Stimulated activated CD4-positive, alpha-beta T cell treated with anti-CD3 and anti-CD28 coated beads, Interleukin-15, amount 100 ng/mL, for 48 hours (primary cell): ENCODE measurements around the gene DTNBP1.
"Not testable (repeated sequence)": the region's sequence is repeated elsewhere in the genome, so short reads cannot be mapped to it uniquely, and the experiment has no call there.

ENCODE experiments used
- DNase-seq, 2 donors: peaks; one replicate each; pipeline ENCODE4 v3.0.0-alpha.2; 2020; ENCODE audit warnings: low read depth in 2 of 2

The DTNBP1 gene

DNA sequence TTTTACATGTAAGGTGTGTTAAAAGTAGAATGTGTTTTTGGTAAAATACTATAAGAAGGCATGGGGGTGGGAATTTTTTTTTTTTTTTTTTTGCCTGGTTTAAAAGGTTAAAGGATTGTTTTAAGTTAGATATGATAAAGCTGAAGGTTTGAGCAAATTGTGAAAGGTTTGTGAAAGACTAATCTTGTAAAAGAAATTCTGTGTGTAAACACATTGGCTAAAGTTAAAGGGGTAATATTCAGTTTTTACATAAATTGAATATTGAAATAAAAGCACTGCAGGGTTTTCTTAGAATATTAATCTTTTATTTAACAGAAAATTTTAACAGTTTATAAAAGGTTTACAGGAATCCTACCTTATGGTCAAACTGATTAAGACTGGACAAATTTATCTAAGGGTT lies 105.7 kb downstream of the DTNBP1 start:
- DNase-seq = no peak

DNA sequence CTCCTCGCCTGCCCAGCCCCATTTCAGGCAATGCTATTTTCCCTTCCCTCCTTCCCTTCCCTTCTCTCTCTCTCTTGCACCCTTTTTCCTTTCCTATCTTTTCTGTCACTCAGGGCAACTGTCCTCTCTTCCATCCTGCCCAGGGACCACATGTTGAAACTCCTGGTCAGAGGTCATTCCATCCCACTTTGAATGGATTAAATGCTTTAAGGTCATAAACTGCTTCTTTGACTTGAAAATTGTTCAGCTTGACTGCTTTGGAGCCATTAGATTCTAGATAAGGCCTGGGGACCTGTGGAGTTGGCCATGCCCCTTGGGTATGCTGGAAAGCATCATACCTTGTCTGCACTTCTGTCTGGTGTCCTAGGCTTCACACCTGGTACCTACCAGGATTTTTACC lies 106.1 kb downstream of the DTNBP1 start:
- DNase-seq = no peak

DNA sequence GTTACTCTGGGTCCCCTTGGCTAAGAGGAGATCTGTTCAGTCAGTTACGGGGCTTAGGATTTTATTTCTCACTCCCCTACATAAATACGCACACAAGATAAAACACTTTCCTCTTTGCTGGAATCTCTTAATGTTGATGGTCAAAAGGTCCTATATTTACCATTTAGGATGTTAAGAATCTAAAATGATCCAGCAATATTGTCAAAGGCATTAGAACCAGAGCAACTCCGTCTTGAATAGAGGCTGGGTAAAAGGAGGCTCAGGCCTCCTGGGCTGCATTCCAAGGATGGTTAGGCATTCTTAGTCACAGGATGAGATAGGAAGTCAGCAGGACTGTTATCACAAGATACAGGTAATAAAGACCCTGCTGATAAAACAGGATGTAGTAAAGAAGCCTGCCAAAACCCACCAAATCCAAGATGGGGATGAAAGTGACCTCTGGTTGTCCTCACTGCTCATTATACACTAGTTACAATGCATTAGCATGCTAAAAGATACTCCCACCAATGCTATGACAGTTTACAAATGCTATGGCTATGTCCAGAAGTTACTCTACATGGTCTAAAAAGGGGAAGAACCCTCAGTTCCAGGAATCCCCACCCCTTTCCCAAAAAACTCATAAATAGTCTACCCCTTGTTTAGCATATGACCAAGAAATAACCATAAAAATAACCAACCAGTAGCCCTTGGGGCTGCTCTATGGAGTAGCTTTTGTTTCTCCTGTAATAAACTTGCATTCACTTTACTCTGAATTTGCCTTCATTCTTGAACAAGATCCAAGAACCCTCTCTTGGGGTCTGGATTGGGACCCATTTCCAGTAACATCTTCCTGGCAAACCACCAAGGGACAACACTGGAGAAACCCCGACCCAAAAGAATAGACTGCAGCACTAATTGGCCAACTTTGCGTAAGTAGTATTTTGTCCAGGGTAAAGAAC lies 107.5 kb downstream of the DTNBP1 start:
- DNase-seq = no peak

DNA sequence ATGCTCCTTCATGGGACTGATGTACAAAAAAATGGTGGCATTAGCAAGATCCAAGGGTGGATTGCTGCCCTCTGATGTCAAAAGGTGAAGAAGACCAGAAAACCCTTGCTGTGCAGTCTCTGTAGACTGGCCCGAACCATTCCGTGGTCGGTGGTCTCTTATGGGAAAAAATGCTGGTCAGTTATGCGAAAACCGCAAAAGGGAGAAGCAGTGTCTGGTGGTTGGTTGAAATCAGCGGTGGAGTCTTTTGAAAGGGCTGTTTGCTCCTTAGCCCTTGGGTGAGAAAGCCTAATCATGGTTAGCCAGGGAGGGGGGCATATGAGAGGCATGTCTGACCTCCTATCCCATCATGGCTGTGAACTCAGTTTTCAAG lies 108.1 kb downstream of the DTNBP1 start:
- DNase-seq = no peak

DNA sequence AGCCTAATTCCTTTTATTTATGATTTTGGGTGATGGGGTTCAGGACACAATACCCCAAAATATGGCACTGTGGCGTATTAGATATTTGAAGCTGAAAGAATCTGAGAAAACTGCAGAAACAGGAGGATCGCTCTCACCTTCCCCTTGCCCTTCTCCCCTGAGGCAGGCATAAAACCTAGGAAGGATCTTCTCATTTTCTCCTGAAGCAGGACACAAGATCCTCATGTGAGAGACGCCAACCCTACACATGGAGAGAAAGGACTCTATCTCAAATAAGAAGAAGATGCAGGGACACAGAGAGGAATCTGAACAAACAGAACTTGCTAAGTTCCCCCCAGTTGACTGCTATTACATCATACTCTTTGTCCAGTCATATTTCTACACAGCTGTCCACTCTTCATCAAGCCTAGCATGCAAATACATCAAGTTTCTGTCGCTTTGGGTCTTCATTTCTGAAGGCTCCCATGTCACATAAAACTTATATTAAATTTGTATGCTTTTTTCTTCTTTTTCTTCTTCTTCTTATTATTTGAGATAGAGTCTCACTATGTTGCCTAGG lies 109.0 kb downstream of the DTNBP1 start:
- DNase-seq = no peak

DNA sequence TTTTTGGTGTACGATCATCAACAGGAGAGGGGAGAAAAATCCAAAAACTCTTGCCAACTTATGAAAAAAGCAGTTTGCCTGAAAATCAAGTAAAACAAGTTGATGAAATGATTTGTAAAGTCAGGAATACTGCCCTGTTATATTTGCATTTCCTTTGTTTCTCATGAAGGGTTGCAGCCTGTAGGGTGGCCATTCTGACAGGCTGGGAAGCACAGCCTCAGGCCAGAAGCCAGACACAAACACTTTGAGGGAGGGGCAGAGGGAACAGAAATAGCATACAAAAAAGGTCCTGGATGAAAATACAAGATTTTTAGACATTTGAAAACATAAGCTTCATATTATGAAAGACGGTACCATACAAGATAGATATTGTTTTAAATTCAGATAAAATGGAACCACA lies 109.8 kb downstream of the DTNBP1 start:
- DNase-seq = no peak

DNA sequence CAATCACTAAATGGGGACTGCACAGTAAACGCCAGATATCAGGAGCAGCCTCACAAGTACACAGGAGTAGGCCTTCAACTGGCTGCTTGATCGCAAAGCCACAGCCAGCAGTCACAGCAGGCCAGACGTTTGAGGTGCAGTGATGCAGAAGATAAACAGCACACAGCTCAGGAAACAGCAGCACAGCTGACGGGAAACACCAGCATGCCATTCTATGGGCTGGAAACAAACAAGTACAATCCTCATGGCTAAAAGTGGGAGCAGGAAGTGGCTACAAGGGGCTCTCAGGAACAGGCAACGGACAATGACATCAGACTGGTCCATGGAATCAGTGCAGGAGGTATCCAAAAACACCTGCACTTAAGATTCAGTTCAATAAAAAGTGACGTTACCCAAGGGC lies 111.0 kb downstream of the DTNBP1 start:
- no peak for DNase-seq

DNA sequence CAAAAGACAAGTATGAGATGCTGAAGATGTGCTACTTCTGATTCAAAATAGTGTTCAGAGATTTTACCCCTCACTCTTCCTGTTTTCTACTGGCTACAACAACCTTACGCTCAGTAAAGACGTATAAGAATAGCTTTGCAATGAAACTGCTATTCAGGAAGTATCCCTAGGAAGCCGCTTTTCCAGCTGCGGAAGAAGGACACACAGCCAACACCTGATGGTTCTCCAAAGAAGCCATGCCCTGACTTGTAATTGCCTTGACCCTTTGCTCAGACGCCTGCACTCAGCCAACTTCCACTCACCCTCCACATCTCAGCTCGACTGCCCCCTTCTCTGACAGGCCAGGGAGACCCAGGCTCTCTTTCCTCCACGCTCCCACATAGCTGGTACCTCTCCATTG lies 111.6 kb downstream of the DTNBP1 start:
- no peak for DNase-seq

DNA sequence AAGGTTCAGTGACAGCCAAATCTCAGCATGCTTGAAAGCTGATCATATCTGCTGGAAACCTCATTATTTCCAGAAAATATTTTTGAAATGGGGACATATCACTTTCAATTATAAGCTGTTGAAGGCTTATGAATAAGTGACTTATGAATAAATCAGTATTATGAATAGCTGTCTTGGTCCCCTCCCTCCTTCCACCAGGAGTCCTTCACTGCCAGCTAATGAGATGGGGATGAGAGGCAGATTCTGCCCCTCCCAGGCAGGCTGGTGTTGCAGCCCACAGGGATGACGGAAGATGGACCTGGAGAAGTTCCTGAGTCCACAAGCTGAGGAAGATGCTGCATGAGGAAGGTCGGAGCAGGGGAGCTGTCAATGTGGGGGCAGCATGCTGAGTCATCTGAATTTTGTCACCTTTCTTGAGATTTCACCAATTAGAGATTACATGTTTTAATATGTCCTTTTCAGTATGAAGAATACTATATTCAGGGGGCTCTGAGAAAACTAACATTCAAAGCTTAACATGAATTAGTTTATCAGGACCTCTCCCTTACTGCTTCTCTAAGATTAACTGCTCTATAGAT lies 112.2 kb downstream of the DTNBP1 start:
- DNase-seq = no peak

DNA sequence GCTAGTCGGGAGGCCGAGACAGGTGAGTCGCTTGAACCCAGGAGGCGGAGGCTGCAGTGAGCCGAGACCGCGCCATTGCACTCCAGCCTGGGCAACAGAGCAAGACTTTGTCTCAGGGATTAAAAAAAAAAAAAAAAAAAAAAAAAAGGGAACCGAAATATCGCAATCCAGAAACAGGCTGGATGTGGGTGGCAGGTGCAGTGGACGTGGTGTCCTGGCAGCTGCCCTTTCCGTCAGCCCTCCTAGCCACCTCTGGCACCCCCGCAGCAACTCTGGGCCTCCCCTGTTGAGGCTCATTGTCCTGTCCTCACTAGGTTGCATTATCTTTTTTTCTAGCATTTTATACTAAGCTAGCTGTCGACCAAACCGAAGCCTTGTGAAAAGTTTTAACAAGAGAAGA lies 113.5 kb downstream of the DTNBP1 start:
- no peak for DNase-seq

DNA sequence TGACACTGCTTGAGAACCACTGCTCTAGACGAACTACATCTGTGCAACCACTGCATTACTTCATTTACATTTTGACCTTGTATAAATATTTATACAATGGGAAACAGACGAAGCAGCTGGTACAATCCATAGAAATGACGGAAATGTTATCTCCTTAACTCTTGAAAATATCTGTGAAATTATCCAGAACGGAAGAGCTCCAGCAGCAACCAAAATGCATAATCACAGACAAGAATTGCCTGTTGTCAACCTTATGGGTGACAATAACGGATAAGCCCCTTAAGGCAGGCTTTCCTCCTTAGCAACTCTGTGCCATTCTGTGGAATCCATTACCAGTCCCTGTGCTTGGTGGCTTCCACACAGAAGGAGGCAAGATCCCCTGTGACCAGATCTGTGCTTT lies 115.4 kb downstream of the DTNBP1 start:
- DNase-seq = no peak

DNA sequence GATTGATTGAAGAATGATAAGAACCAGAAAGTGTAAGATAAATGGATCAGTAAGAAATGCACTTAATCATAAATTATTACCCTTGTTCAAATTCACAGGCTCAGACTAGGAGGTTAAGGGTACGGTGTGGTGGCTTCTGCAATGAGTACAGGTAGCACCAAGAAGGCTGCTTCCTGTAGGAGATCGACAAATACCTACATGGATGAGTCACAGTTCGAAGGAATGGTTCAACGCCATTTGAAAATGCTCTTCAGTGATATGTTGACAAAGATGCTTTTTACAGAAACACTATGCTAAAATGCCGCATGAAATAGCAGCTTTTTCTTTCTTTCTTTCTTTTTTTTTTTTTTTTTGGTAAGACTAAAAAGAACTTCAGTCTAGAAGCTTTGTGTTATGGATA lies 116.2 kb downstream of the DTNBP1 start:
- DNase-seq = no peak

DNA sequence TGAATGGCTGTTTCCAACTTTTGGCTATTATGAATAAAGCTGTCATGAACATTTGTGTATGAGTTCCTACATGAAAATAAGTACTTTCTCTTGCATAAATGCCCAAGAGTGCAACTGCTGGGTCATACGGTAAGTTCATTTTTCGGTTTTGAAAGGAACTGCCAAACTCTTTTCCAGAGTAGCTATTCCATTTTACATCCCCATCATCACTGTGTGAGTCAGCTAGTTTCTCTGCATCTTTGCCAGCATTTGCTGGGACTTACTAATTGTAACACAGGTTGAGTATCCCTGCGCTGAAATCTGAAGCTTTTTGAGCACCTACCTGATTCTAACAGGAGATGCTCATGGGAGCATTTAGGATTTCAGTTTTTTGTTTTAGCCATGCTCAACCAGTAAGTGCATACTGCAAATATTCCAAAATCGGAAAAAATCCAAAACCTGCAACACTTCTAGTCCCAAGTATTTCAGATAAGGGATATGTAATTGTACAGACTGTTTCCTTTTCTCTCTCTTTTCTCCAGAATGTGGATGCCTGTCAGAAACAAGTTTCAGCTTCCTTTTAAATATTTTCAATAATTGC lies 118.4 kb downstream of the DTNBP1 start:
- no peak for DNase-seq

DNA sequence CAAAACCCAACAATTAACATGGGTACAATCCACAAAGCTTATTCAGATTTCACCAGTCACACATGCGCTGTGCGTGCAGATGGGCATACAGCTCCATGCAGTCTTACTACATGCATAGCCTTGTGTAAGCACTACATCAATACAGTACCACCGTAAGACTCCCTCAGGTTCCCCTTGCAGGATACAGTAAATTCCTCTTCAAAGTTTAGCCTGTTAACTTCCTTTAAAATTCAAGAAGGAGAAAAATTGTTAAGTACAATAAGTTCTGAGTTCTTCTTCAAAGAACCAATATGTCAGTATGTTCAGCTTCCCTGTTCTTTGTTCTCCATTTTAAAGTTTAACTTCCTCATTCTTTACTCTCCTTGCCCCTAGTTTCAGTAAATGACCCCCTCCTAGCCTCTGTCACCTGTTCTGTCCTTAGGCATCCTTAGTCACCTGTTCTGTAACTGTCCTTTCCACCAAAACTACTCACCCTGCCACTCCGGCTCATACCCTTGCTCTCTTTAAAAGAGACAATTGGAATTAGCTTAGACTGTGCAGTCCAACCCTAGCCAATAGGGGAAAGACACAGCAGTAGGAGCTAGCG lies 119.4 kb downstream of the DTNBP1 start:
- not testable (repeated sequence) for DNase-seq

DNA sequence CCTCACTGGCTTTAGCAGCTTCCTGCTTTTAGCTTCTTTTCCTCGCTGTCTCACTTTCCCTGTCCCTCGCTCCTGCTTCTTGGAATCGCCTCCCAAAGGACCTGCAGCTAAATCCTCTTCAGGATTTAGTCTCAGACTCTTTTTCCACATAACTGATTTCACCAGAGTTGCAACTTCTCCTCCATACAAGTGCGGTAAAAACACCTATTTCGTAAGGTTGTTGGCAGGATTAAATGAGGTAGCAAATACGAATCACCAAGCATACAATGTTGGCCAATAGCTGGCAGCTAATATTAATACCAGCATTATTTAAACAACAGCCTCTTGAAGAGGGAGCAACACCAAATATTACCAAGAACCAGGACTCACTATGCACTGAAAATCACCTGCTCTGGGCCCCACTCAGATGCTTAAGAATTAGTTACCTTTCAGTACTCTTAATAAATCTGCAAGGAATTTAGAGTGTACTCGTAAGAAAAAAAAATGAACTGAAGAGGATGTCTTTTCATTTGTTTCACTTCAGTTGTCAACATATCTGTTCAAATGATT lies 123.0 kb downstream of the DTNBP1 start:
- DNase-seq = no peak

DNA sequence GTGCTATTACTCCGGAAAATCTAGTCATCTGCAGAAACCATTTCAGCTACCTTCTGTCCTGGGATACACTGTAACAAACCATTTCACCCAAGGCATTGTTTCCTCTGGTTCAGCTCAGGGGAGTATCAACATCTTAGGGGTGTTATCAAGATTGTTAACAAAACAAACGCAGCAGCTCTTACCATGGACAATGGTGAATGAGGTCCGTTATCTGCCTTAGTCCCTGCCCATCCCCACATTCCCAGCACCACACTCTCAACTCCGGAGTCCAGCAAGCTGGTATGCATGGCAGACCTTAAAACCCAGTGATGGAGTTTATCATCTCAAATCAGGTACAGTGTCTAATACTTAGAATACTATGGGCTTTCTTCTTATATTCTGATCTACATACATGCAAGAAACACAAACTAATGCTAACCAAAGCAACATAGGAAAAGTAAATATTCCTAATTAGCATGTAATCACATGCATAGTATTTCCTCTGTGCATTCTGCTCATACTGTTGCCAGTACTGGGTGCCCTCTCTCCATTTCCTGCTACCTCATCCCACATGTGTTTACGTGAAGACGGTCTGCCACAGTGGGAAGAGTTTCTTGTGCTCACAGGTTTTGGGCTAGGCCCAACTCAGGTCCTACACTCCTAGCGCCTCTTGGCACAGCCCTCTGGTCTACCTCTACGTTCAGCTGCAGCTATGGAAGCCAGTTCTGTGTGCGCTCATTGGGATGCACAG lies 123.9 kb downstream of the DTNBP1 start:
- no peak for DNase-seq

DNA sequence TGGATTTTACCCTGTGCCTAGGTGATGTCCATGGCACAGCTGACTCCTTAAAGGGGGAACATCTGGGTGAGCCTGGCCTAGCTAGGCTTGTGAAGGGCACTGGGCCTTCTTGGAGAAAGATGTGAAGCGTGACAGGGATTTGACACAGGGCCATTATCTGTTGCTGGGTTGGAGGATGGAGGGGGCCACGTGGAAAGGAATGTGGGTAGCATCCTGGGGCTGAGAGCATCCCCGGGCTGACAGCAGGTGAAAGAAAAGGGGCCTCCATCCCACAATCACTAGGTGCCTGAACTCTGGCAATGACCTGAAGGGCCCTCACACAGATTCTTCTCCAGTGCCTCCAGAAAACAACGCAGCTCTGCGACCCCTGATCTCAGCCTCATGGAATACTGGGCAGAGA lies 124.7 kb downstream of the DTNBP1 start:
- no peak for DNase-seq

DNA sequence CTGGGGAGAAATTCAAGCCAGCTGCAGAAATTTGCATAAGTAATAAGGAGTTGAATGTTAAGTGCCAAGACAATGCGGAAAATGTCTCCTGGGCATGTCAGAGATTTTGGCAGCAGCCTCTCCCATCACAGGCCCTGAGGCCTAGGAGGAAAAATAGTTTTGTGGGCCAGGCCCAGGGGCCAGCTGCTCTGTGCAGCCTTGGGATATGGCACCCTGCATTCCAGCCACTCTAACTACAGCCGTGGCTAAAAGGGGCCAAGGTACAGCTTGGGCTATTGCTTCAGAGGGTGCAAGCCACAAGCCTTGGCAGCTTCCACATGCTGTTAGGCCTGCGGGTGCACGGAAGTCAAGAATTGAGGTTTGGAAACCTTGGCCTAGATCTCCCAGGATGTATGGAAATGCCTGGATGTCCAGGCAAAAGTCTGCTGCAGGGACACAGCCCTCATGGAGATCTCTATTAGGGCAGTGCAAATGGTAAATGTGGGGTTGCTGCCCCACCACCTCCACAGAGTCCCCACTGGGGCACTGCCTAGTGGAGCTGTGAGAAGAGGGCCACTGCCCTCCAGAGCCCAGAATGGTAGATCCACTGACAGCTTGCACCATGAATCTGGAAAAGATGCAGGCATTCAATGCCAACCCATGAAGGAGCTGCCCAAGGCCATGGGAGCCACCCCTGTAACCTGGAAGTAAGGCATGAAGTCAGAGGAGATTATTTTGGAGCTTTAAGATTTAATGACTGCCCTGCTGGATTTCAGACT lies 126.5 kb downstream of the DTNBP1 start:
- no peak for DNase-seq

DNA sequence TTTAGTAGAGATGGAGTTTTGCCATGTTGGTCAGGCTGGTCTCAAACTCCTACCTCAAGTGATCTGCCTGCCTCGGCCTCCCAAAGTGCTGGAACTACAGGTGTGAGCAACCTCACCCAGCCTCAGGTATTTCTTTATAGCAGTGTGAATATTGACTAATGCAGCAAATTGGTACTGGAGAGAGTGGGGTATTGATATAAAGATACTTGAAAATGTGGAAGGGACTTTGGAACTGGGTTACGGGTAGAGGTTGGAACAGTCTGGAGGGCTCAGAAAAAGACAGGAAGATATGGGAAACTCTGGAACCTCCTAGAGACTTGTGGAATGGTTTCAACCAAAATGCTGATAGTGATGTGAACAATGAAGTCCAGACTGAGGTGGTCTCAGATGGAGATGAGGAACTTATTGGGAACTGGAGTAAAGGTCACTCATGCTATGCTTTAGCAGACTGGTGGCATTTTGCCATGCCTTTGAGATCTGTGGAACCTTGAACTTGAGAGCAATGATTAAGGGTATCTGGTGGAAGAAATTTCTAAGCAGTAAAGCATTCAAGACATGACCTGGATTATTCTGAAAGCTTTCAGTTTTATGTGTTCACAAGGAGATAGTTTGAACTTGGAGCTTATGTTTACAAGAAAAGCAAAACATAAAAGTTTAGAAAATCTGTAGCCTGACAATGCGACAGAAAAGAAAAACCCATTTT lies 127.2 kb downstream of the DTNBP1 start:
- DNase-seq = no peak

DNA sequence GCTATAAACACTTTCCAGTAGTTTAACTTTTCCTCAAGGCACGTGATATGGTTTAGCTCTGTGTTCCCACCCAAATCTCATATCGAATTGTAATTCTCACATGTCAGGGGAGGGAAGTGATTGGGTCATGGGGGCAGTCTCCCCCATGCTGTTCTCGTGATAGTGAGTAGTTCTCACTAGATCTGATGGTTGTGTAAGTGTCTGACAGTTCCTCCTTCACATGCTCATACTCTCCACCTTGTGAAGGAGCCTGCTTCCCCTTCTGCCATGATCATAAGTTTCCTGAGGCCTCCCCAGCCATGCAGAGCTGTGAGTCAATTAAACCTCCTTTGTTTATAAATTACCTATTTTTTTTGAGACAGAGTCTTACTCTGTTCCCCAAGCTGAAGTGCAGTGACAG lies 127.9 kb downstream of the DTNBP1 start:
- no peak for DNase-seq
